SK-N-SH (cell line): Measurements from ENCODE around the gene MRPS27. TPM values are rescaled to one million over a fixed set of nuclear protein-coding genes. Genes with fewer than 3 reads are reported as not detected.

Experiments
- CTCF ChIA-PET: fragments of 300-600, 350-600 bp; formaldehyde crosslinking; extraction: SDS; loops from one replicate; lab custom pipeline; 2021; lab: Yijun Ruan, JAX
- POLR2A ChIA-PET: fragments of 350-600 bp; sonication (Branson Sonifier 250); formaldehyde crosslinking; extraction: SDS; loops from one replicate; lab custom pipeline; 2020; ENCODE audit warnings: antibody characterized with exemption, inconsistent platforms; lab: Yijun Ruan, JAX
- DNase-seq: peaks from one replicate; pipeline ENCODE4 v3.0.0; 2012
- H2AFZ ChIP-seq: fragments of 200-600 bp; sonication (generic); 2 replicates; pipeline ENCODE4 v1.8.1; 2016; ENCODE audit warnings: antibody characterized with exemption, mild to moderate bottlenecking, low read depth
- H3F3A ChIP-seq: fragments of 200-600 bp; sonication (generic); replicated peaks from 2 replicates; pipeline ENCODE3; 2016; ENCODE audit warnings: antibody characterized with exemption, mild to moderate bottlenecking; ENCODE audit not compliant: insufficient read depth
- H3K27ac ChIP-seq, 2 experiments: fragments of 200-500 bp in 1 of 2; fragments of 200-600 bp in 1 of 2; sonication (Bioruptor generic) in 1 of 2; sonication (generic), shearing (Covaris generic) in 1 of 2; 2 replicates each; pipeline versions ENCODE4 v1.5.1 to v1.6.1; 2014 to 2016; ENCODE audit warnings: low read depth in 2 of 2, inconsistent platforms in 1 of 2, low read length in 1 of 2, mild to moderate bottlenecking in 1 of 2, mixed read lengths in 1 of 2
- H3K27me3 ChIP-seq: fragments of 200-600 bp; sonication (generic), shearing (Covaris generic); 2 replicates; pipeline ENCODE4 v1.6.1; 2016; ENCODE audit warnings: mixed run types; ENCODE audit not compliant: insufficient read depth
- H3K36me3 ChIP-seq, 2 experiments: fragments of 200-500 bp in 1 of 2; fragments of 200-600 bp in 1 of 2; sonication (Bioruptor generic) in 1 of 2; sonication (generic) in 1 of 2; replicated peaks in 1 of 2; 2 replicates each; pipeline versions ENCODE3 to v1.5.1; 2014 to 2016; ENCODE audit warnings: low read length in 1 of 2, mild to moderate bottlenecking in 1 of 2; ENCODE audit not compliant: insufficient read depth in 2 of 2, control insufficient read depth in 1 of 2
- H3K4me1 ChIP-seq, 2 experiments: fragments of 200-500 bp in 1 of 2; fragments of 200-600 bp in 1 of 2; sonication (Bioruptor generic) in 1 of 2; sonication (generic), shearing (Covaris generic) in 1 of 2; 2 replicates each; pipeline versions ENCODE4 v1.5.1 to v1.6.1; 2014 to 2016; ENCODE audit warnings: low read depth in 1 of 2, low read length in 1 of 2, mixed run types in 1 of 2; ENCODE audit not compliant: insufficient read depth in 2 of 2, control insufficient read depth in 1 of 2
- H3K4me2 ChIP-seq: fragments of 200-600 bp; sonication (generic), shearing (Covaris generic); 2 replicates; pipeline ENCODE4 v1.6.1; 2017; ENCODE audit warnings: mixed run types
- H3K4me3 ChIP-seq, 2 experiments: fragments of 200-500 bp in 1 of 2; fragments of 200-600 bp in 1 of 2; sonication (Bioruptor generic) in 1 of 2; sonication (generic), shearing (Covaris generic) in 1 of 2; 2 replicates each; pipeline versions ENCODE4 v1.5.1 to v1.8.1; 2014 to 2016; ENCODE audit warnings: low read depth in 2 of 2, inconsistent platforms in 1 of 2, low read length in 1 of 2, mild to moderate bottlenecking in 1 of 2, mixed read lengths in 1 of 2, moderate library complexity in 1 of 2
- H3K79me2 ChIP-seq: fragments of 200-600 bp; sonication (generic); 2 replicates; pipeline ENCODE4 v1.8.1; 2017; ENCODE audit warnings: mild to moderate bottlenecking; ENCODE audit not compliant: insufficient read depth
- H3K9ac ChIP-seq: fragments of 200-600 bp; sonication (generic); 2 replicates; pipeline ENCODE4 v1.6.1; 2017; ENCODE audit warnings: mixed run types
- H3K9me2 ChIP-seq: fragments of 200-600 bp; sonication (generic); 2 replicates; pipeline ENCODE4 v1.6.1; 2017; ENCODE audit warnings: mixed run types
- H3K9me3 ChIP-seq: fragments of 200-600 bp; sonication (generic); 2 replicates; pipeline ENCODE4 v1.6.1; 2017; ENCODE audit warnings: mixed run types, mild to moderate bottlenecking, moderate library complexity
- H4K20me1 ChIP-seq: fragments of 200-600 bp; sonication (generic); 2 replicates; pipeline ENCODE4 v1.6.1; 2017; ENCODE audit warnings: mild to moderate bottlenecking, mixed run types; ENCODE audit not compliant: insufficient read depth
- CHD2 ChIP-seq: fragments of 150-350 bp; IDR thresholded peaks from 2 replicates; pipeline ENCODE4 v1.6.1; 2018; ENCODE audit warnings: low read length; ENCODE audit not compliant: partially characterized antibody
- CTCF ChIP-seq: fragments of 200-600 bp; sonication (generic); IDR thresholded peaks from 2 replicates; pipeline ENCODE4 v1.6.1; 2017; ENCODE audit warnings: antibody characterized with exemption, mild to moderate bottlenecking, moderate library complexity
- ELF1 ChIP-seq: IDR thresholded peaks from 2 replicates; pipeline ENCODE4 v1.4.0; 2012
- EP300 ChIP-seq, 2 experiments: IDR thresholded peaks; 2 replicates each; pipeline versions ENCODE4 v1.4.0 to v1.6.1; 2012; ENCODE audit warnings: borderline replicate concordance in 1 of 2, low read depth in 1 of 2, low read length in 1 of 2
- FOSL2 ChIP-seq: IDR thresholded peaks from 2 replicates; pipeline ENCODE4 v1.4.0; 2012; ENCODE audit warnings: low read depth, mild to moderate bottlenecking, moderate library complexity, borderline replicate concordance
- FOXM1 ChIP-seq: IDR thresholded peaks from 2 replicates; pipeline ENCODE4 v1.4.0; 2012; ENCODE audit warnings: low read depth, mild to moderate bottlenecking
- GABPA ChIP-seq: IDR thresholded peaks from 2 replicates; pipeline ENCODE4 v1.4.0; 2012; ENCODE audit warnings: low read depth, mild to moderate bottlenecking
- GATA2 ChIP-seq: sonication (generic); formaldehyde crosslinking; IDR thresholded peaks from 2 replicates; pipeline ENCODE4 v1.5.0; 2020; ENCODE audit warnings: mild to moderate bottlenecking, missing genetic modification reagents
- IRF3 ChIP-seq: fragments of 150-350 bp; IDR thresholded peaks from 2 replicates; pipeline ENCODE4 v1.6.1; 2016; ENCODE audit warnings: mild to moderate bottlenecking, low read depth, low read length
- MAX ChIP-seq: IDR thresholded peaks from 2 replicates; pipeline ENCODE4 v1.4.0; 2012; ENCODE audit warnings: low read depth
- MXI1 ChIP-seq: IDR thresholded peaks from 2 replicates; pipeline ENCODE4 v1.6.1; 2012; ENCODE audit warnings: mild to moderate bottlenecking, low read depth, low read length, improper control_type of control experiment
- NRF1 ChIP-seq: IDR thresholded peaks from 2 replicates; pipeline ENCODE4 v1.6.1; 2012; ENCODE audit warnings: low read depth, mild to moderate bottlenecking, low read length
- POLR2AphosphoS5 ChIP-seq: IDR thresholded peaks from 2 replicates; pipeline ENCODE4 v1.6.1; 2012; ENCODE audit warnings: low read depth, low read length
- RAD21 ChIP-seq: IDR thresholded peaks from 2 replicates; pipeline ENCODE4 v1.6.1; 2012; ENCODE audit warnings: mild to moderate bottlenecking, low read length
- RCOR1 ChIP-seq: fragments of 150-350 bp; IDR thresholded peaks from 2 replicates; pipeline ENCODE4 v1.6.1; 2017; ENCODE audit warnings: antibody characterized with exemption, low read length
- RFX5 ChIP-seq: IDR thresholded peaks from 2 replicates; pipeline ENCODE4 v1.6.1; 2012; ENCODE audit warnings: mild to moderate bottlenecking, improper control_type of control experiment, low read length
- SIN3A ChIP-seq: IDR thresholded peaks from 2 replicates; pipeline ENCODE4 v1.6.1; 2012; ENCODE audit warnings: low read depth, mild to moderate bottlenecking, low read length, moderate library complexity, borderline replicate concordance
- SMC3 ChIP-seq: IDR thresholded peaks from 2 replicates; pipeline ENCODE4 v1.6.1; 2012; ENCODE audit warnings: low read depth, low read length, improper control_type of control experiment
- TEAD4 ChIP-seq: IDR thresholded peaks from 2 replicates; pipeline ENCODE4 v1.4.0; 2012; ENCODE audit warnings: mild to moderate bottlenecking, borderline replicate concordance; ENCODE audit not compliant: insufficient read depth
- USF1 ChIP-seq: IDR thresholded peaks from 2 replicates; pipeline ENCODE4 v1.4.0; 2012; ENCODE audit warnings: low read depth, borderline replicate concordance
- YY1 ChIP-seq: IDR thresholded peaks from 2 replicates; pipeline ENCODE4 v1.4.0; 2012; ENCODE audit warnings: low read depth, mild to moderate bottlenecking
- WGBS: methylation state at CpG from one replicate; pipeline ENCODE4 v1.1.6; 2017; ENCODE audit warnings: low lambda C conversion rate; 5-methylcytosine and 5-hydroxymethylcytosine counted together
- polyA plus RNA-seq, 3 experiments: library from polyadenylated mRNA; depleted of rRNA; stranded (reverse); fragments of >200 nt; gene quantifications; 2 replicates each; pipeline ENCODE4 v1.2.3, GENCODE V29; 2012

The MRPS27 gene
- polyA plus RNA-seq, 1 of the 3 experiments (the other 2 are of a cell fraction) = 37.5 TPM

- peaks cover 4 to 9% of the 10 kb centered on the region in 2 experiments; a peak in 3 of 4 replicates for H3K4me1 ChIP-seq
- H3K4me2 ChIP-seq = peak overlapping the region; percentile 34; the same call in 1 of the 2 replicates
- no peak for DNase-seq
- no peaks in the 10 kb centered on the region for H4K20me1 ChIP-seq
- peaks cover 19% of the 10 kb centered on the region for H3F3A ChIP-seq
- no peaks in the 10 kb centered on the region for H3K9me2 ChIP-seq
- H2AFZ ChIP-seq = no peak overlapping the region
- 73% methylated on average over 6 of the region's 6 CpGs for WGBS
- H3K27me3 ChIP-seq = no peaks in the 10 kb centered on the region
- H3K79me2 ChIP-seq = peaks cover 43% of the 10 kb centered on the region
- H3K36me3 ChIP-seq = peaks cover 32 to 37% of the 10 kb centered on the region in 2 experiments
- no peak for TF ChIP-seq MXI1
- TF ChIP-seq YY1 = no peak
- no peak for TF ChIP-seq CHD2
- peak overlapping the region; percentile 28; the same call in 1 of the 2 replicates for H3K9ac ChIP-seq
- ChIA-PET POLR2A (interaction anchor here (0.8 to 2.0 kb wide), 7 partner anchors 10 to 200 kb away, joined by 3 to 21 read pairs (median 11); partner anchors contain the start of genes MAP1B, MRPS27 and PTCD2), CTCF (interaction anchor here (0.6 to 3.1 kb wide), 43 partner anchors 10 to 600 kb away, joined by 3 to 44 read pairs (median 4); partner anchors contain the start of genes MRPS27 and PTCD2)
- peak overlapping the region; percentile 31 to 37; a peak in 2 of 4 replicates for H3K27ac ChIP-seq
- peak overlapping the region in 1 of 2 experiments; percentile 65; a peak in 1 of 4 replicates for H3K4me3 ChIP-seq
- no peaks in the 10 kb centered on the region for H3K9me3 ChIP-seq
These were observed 11.2 kb downstream of the MRPS27 start for GRCh38 chr5:72308853-72309191.

GRCh38 chr5:72307968-72308852 is 11.8 kb downstream of the MRPS27 start:
- POLR2A ChIA-PET = interaction anchor here (0.6 to 2.0 kb wide), 9 partner anchors 11 to 199 kb away, joined by 3 to 21 read pairs (median 7); partner anchors contain the start of genes MAP1B, MRPS27 and PTCD2
- peak; percentile 98 for DNase-seq
- 3% methylated on average over 40 of the region's 76 CpGs for WGBS

More at GRCh38 chr5:72307968-72308852, 11.8 kb downstream of the MRPS27 start:
- Histone ChIP-seq H3K27ac (peak overlapping the region; percentile 78 to 95), H3K9me2 (no peaks in the 10 kb centered on the region), H3K4me3 (peak overlapping the region; percentile 65 to 73), H3K4me1 (peaks cover 4 to 9% of the 10 kb centered on the region in 2 experiments; a peak in 3 of 4 replicates), H2AFZ (peak overlapping the region; percentile 42; the same call in 1 of the 2 replicates), H3K79me2 (peaks cover 44% of the 10 kb centered on the region), H3K27me3 (no peaks in the 10 kb centered on the region), H3K9me3 (no peaks in the 10 kb centered on the region), H3K36me3 (peaks cover 26 to 40% of the 10 kb centered on the region in 2 experiments), H4K20me1 (no peaks in the 10 kb centered on the region), H3K9ac (peak overlapping the region; percentile 76), H3K4me2 (peak overlapping the region; percentile 84), H3F3A (peaks cover 19% of the 10 kb centered on the region)
- no peak for TF ChIP-seq RCOR1
- TF ChIP-seq MAX = peak; percentile 76
- peak in 1 of 2 experiments; percentile 27; a peak in 2 of 4 replicates for TF ChIP-seq EP300 (IDR thresholded peaks at IDR 0.05; ENCODE audit: borderline replicate concordance in 1 of 2, low read depth in 1 of 2, low read length in 1 of 2)
- peak; percentile 71 for TF ChIP-seq NRF1
- peak; percentile 83 for TF ChIP-seq MXI1
- 0 out of 2 replicates have a peak, but pooled peaks have one; percentile 62 for TF ChIP-seq SIN3A
- TF ChIP-seq TEAD4 = 0 out of 2 replicates have a peak, but pooled peaks have one; percentile 8
- TF ChIP-seq RAD21 = peak; percentile 84
- TF ChIP-seq GABPA = no peak
- TF ChIP-seq CHD2 = peak; percentile 29
- TF ChIP-seq YY1 = 0 out of 2 replicates have a peak, but pooled peaks have one; percentile 29
- no peak for TF ChIP-seq FOSL2
- TF ChIP-seq GATA2 (CRISPR knock-in tag) = no peak
- peak; percentile 92 for TF ChIP-seq RFX5
- peak; percentile 90 for TF ChIP-seq CTCF
- TF ChIP-seq POLR2AphosphoS5 = peak; percentile 91
- TF ChIP-seq USF1 = no peak
- peak; percentile 77 for TF ChIP-seq SMC3
- no peak for TF ChIP-seq FOXM1
- TF ChIP-seq IRF3 = peak; percentile 48; the same call in 1 of the 2 replicates
- TF ChIP-seq ELF1 = no peak
- CTCF ChIA-PET = interaction anchor here (0.6 to 3.1 kb wide), 50 partner anchors 9 to 728 kb away, joined by 3 to 44 read pairs (median 4); partner anchors contain the start of genes MRPS27 and PTCD2
